ENCODE measurements around the gene FAM118B.

FAM118B gene

GRCh38 chr11:126211236-126212088 lies at the start of gene FAM118B, which contains the start of gene RPUSD4:
Gene FAM118B, plus strand, starts transcription at chr11:126211782. Its CDS starts 23,220 bp downstream, at chr11:126235002.
Gene RPUSD4, minus strand, starts transcription at chr11:126211650. Its CDS starts 12 bp downstream, at chr11:126211638.
- DNase-seq: peak; percentile 90

DNA sequence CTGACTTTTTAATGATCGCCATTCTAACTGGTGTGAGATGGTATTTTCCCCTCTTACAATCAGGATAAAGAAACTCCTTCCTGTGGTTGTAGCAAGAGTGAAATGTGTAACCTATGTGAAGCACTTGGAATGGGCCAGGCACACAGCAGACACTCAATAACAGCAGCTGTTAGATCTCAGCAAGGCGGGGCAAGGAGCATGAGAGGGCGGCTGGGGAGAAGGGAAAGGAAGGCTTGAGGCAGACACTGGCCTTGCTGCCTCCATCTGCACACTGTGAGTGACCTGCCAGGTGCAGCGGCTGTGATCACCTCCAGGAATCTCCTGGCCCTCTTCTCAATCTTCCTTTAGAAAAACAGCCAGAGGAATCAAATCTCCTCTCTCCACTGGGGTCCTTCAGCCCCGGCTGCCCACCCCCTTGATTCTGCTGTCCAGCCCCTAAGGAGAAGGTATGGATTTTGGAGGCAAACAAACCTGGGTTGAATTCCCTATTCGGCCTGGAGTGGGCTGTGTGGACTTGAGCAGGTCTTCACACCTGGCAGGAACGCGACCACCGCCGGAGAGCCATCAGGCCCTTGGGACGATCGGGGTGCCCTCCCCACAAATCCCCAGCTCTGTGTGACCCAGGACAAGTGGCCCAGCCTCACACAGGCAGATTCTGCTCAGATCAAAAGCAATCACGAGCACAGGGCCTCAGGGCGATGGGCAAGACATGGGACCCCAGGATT lies 49.1 kb upstream of the FAM118B start:
- DNase-seq: no peak

- no peak for DNase-seq
Observed at GRCh38 chr11:126163074-126163700, 48.4 kb upstream of the FAM118B start.

DNA sequence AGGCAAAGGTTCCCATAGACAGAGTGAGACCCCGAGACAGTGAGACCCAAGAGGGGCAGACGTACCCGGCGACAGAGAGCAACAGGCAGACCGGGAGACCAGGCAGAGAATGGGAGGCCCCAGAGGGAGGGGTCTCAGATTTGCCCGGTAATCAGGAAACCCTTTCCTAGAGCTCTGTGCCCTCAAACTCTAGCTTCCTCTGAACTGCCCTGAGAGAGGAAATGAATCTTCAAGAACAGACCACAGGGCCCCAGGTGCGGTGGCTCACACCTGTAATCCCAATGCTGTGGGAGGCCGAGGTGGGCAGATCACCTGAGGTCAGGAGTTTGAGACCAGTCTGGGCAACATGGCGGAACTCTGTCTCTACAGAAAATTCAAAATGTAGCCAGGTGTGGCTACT lies 47.8 kb upstream of the FAM118B start:
- DNase-seq: no peak

DNA sequence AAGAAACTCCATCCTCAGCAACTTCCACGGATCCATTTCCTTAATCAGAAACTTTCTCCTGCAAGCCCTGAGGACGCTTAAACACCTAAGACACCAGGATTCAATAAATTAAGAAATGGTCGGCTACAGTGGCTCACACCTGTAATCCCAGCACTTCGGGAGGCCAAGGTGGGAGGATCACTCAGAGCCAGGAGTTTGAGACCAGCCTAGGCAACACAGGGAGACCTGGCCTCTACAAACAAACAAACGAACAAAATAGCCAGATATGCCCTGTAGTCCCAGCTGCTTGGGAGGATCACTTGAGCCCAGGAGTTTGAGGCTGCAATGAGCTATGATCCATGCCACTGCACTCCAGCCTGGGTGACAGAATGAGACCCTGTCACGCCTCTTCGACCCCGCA lies 46.8 kb upstream of the FAM118B start:
- no peak for DNase-seq

- no peak for DNase-seq
Observed at GRCh38 chr11:126165311-126165720, 46.3 kb upstream of the FAM118B start.

DNA sequence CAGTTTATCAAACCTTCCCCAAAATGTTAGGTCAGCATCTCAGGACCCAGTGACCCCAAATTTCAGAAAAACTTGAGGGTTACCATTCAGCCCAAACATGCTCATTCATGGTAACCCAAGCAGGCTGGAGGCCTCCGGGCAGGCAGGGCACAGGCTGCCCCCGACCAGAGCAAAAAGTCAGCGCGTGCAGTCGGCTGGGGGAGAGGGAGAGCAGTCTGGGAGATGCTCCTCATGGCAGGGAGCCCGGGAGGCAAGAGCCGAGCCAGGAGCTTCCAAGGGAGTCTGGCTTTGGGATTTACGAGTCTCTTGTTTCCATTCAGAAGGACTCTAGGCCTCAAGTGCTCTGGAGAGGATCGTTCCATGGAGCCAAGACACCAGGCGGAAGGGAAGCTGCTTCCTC lies 45.8 kb upstream of the FAM118B start:
- no peak for DNase-seq

- DNase-seq: no peak
Observed at GRCh38 chr11:126166413-126166812, 45.2 kb upstream of the FAM118B start.

GRCh38 chr11:126167488-126167887 lies 44.1 kb upstream of the FAM118B start:
- no peak for DNase-seq

DNA sequence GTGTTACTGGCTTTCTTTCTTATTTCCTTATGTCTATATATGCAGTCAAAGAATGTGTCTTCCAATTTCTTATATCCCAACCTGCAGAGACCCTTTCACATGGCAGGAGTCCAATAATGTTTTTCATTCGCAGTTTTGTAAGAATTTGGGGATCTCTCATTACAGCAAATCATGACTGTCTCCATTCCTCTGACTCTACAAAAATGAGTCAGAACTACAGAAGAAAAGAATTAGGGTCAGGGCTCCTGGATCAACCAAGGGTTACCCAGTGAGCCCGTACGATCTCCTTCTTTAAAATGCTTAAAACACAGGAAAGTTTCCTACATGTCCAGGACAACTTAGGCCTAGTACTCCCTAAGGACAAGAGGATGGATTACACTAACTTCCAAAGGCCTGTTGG lies 42.3 kb upstream of the FAM118B start:
- no peak for DNase-seq

DNA sequence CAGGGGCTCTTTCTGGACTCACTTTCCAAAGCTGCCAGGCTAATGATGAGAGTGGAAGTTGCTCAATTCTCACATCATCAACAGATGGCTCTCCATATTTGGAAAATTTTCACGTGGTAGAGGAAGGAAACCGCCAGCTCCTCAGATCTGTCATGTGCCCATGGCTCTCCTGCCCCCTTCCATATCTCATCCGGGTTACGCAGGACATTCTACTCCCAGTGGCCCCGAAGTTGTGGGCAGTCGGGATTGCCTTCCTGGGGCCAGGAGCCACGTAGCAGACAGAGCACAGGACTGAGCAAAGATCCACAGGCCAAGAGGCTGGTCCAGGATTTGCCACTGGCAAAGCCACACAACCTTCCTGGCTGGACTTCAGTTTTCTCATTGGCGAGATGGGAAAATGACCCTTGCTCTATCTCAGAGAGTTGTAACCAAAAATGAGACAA lies 39.0 kb upstream of the FAM118B start:
- no peak for DNase-seq

DNA sequence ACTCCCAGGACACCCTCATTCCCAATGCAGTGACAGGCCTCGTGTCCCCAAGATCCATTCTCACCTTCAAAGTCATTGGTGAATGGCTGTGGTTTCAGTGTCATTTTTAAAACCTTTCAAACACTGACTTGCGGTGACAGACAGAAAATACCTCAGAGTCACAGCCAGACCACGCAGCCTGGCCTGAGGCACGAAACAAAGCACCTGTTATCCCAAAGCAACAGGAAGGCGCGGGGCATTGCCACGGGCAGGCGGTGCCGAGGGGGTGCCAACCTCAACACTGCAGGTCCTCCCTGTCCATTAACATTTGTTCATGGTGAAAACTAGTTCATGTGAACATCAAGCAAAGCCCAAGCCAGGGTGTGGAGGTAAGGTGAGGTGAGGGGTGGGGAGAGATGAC lies 38.3 kb upstream of the FAM118B start:
- DNase-seq: no peak

DNA sequence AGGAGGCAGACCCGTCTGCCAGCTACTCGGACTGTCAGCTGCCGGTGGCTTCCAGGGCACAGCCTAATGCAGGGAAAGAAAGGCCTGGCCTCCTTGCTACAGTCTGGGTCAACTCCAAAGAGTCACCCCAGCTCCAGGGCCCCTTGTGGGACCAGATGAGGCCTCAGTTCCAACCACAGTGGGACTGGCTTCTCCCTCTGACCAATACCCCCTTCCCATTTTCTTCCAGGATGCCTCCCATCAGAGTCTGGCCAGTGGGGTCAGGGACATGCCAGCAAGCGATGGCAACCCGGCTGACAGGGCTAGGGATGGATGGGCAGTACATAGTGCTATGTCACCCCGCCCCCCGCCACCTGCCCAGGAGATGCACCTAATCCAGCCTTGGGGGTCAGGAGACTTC lies 36.8 kb upstream of the FAM118B start:
- no peak for DNase-seq

DNA sequence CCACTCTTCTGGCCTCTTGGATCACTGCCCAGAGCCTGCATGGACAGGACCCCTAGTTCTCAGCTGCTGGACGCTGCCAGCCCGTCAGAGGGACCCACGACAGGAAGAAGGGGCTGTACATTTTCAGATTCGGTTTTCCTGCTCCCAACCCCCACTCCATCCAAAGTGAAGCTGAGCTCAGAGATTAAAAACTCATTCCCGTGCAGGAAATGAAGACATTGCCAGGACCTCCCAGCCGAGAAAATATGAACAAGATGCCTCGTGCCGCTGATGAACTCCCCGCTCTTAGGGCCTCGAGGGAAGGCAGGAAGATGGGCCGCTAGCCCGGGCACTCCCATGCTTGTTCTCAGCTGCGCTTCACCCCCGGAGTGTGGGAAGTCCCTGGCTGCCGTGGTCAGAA lies 36.2 kb upstream of the FAM118B start:
- no peak for DNase-seq

GRCh38 chr11:126176853-126177470 lies 34.6 kb upstream of the FAM118B start:
- no peak for DNase-seq

GRCh38 chr11:126181939-126182730 lies 29.4 kb upstream of the FAM118B start:
- DNase-seq: no peak

DNA sequence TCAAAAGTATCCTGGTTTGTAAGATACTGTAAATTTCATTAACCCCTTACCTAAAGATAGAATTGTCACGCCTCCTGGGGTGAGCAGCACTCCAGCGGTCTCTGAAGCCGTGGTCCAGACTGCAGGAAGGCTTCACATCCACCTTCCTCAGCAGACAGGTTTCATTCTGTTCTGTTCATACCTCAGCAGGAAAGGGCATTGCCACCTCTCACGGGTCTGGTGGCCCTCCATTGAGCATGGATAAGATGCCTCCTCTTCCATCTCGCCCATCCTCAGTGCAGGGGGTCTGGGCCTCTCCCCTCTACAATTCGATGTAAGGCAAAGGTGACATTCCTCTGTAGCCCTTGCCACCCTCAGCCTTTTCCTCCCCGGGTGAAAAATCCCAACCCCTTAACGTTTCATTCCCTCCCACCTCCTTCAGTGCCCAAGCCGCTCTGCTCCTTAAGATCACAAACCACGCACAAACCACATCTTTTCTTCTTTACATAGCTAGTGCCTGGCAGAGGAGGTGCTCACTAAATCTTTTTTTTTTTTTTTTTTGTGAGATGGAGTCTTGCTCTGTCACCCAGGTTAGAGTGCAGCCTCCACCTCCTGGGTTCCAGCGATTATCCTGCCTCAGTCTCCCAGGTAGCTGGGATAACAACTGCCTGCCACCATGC lies 28.7 kb upstream of the FAM118B start:
- DNase-seq: no peak

DNA sequence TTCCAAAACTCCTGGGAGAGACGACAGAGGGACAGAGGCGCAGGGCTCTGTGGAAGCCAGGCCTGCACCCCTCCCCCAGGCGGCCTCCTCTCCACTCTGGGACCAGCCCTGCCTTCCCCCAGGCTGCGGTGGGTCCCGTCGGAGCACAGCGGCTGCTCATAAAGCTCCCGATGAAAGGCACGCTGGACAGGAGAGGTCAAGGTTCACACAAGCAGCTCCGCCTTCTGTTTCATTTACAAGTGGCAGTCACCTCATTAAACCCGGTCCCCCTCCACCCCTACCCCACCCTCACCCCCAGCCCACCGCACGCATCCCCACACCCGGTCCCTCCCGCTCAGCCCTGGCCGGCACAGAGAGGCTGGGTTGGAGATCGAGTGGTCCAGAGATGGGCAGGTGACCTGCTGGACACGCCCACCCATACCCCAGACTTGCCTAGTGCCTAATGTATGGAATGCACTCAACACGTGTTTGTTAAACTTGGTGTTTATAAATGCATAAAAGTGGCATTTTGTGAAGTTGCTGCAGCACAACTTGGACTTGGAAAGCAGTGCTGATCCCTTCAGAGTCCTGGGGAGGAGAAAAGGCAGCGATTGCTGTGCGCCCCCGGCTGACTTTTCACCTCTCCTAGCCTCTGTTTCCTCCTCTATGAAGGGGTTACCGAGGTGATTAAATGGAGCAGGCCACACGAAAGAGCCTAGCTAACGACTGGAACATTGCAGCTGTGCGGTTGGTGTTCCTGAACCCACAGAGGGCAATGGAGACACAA lies 26.1 kb upstream of the FAM118B start:
- DNase-seq: no peak

- DNase-seq: no peak
Observed at GRCh38 chr11:126186025-126186698, 25.4 kb upstream of the FAM118B start.

Data from NCI-H2029 treated with DMSO at 0.1 percent for 48 hours (cell line).